Sigmoid colon (tissue), 4 donors: ENCODE data around the gene AMT.

Experiments
- POLR2A ChIP-seq, 2 donors: fragments of 450-650 bp; IDR thresholded peaks; one replicate each; pipeline ENCODE4 v1.6.1; 2016; ENCODE audit warnings: antibody characterized with exemption in 2 of 2, mild to moderate bottlenecking in 2 of 2, moderate library complexity in 2 of 2
- POLR2AphosphoS5 ChIP-seq, 4 donors: sonication (generic); formaldehyde crosslinking; IDR thresholded peaks; one replicate each; pipeline ENCODE4 v1.6.1; 2017; ENCODE audit warnings: antibody characterized with exemption in 4 of 4
- TF ChIP-seq, protein P1 (sequence below), 4 experiments: fragments of 450-650 bp in 3 of 4; fragments of 200-600 bp in 1 of 4; IDR thresholded peaks; one replicate each; pipeline ENCODE4 v1.5.1; 2016 to 2019; ENCODE audit warnings: antibody characterized with exemption in 4 of 4, mild to moderate bottlenecking in 3 of 4, moderate library complexity in 2 of 4

DNA sequence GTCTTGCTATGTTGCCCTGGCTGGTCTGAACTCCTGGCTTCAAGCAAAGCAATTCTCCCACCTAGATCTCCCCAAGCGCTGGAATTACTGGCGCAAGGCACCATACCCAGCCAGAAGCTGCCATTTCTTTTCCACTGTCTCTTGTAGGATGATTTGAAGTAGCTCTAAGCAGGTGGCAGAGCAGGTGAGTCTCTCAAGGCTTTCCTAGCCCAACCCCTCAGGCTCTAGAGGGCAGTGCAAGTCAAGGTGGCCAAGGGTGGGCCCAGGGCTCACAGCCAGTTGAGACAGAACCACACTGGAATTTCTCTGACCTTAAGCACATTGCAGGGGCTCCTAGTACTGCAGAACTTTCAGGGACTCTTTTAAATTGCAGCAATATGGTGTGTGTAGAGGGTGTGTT lies 32.2 kb upstream of the AMT start:
- TF ChIP-seq, protein P1, sequence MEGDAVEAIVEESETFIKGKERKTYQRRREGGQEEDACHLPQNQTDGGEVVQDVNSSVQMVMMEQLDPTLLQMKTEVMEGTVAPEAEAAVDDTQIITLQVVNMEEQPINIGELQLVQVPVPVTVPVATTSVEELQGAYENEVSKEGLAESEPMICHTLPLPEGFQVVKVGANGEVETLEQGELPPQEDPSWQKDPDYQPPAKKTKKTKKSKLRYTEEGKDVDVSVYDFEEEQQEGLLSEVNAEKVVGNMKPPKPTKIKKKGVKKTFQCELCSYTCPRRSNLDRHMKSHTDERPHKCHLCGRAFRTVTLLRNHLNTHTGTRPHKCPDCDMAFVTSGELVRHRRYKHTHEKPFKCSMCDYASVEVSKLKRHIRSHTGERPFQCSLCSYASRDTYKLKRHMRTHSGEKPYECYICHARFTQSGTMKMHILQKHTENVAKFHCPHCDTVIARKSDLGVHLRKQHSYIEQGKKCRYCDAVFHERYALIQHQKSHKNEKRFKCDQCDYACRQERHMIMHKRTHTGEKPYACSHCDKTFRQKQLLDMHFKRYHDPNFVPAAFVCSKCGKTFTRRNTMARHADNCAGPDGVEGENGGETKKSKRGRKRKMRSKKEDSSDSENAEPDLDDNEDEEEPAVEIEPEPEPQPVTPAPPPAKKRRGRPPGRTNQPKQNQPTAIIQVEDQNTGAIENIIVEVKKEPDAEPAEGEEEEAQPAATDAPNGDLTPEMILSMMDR (IDR thresholded peaks at IDR 0.05) = no peak
- TF ChIP-seq POLR2A (IDR thresholded peaks at IDR 0.05) = no peak
- TF ChIP-seq POLR2AphosphoS5 (IDR thresholded peaks at IDR 0.05) = no peak
